Retinal pigment epithelial cell (primary cell): ENCODE data around the gene USP2.
A peak's percentile ranks its signal among the peaks of the same experiment; 100 is the strongest.

Experiments
- DNase-seq: peaks from one replicate; pipeline ENCODE4 v3.0.0-alpha.2; 2010; ENCODE audit warnings: low read depth
- H3K4me3 ChIP-seq: 2 replicates; pipeline ENCODE4 v1.5.1; 2011; ENCODE audit warnings: mild to moderate bottlenecking, low read length, control low read depth, moderate library complexity
- CTCF ChIP-seq: conservative IDR thresholded peaks from 2 replicates; pipeline ENCODE4 v1.5.1; 2011; ENCODE audit warnings: low read depth, low read length, control low read depth, inconsistent platforms

USP2 gene

GRCh38 chr11:119422809-119423508, 41.5 kb upstream of the USP2 start, which contains the start of gene THY1:
THY1 (minus strand) TSS chr11:119423172; CDS start chr11:119420905, 2,267 bp downstream.
- DNase-seq, result no peak
- peak within 1 kb of the TSS; percentile 61 for H3K4me3 ChIP-seq
- TF ChIP-seq CTCF, result no peak

GRCh38 chr11:119421941-119422808, 40.7 kb upstream of the USP2 start:
- no peak for DNase-seq
- H3K4me3 ChIP-seq, result peak overlapping the region; percentile 61
- no peak for TF ChIP-seq CTCF

GRCh38 chr11:119421351-119421750, 39.9 kb upstream of the USP2 start:
- peak overlapping the region; percentile 61 for H3K4me3 ChIP-seq
- TF ChIP-seq CTCF, result no peak
- no peak for DNase-seq

GRCh38 chr11:119420631-119421030, 39.1 kb upstream of the USP2 start:
- no peak for DNase-seq
- no peak for TF ChIP-seq CTCF
- H3K4me3 ChIP-seq, result no peak overlapping the region

- DNase-seq, result no peak
- no peak for TF ChIP-seq CTCF
- H3K4me3 ChIP-seq, result no peak overlapping the region
These were observed 38.5 kb upstream of the USP2 start for GRCh38 chr11:119419834-119420492.

- no peak overlapping the region for H3K4me3 ChIP-seq
- DNase-seq, result no peak
- TF ChIP-seq CTCF, result no peak
These were observed 37.8 kb upstream of the USP2 start for GRCh38 chr11:119419246-119419645.
